IgD-negative memory B cell (primary cell): ENCODE results near the gene EIF1AY. TPM values are rescaled to one million over a fixed set of nuclear protein-coding genes. Genes with fewer than 3 reads are reported as not detected.

Experiments
- H3K27ac Mint-ChIP-seq, 3 donors: one replicate each; pipeline ENCODE4 v1.8.0; 2020 to 2022; ENCODE audit warnings: mild to moderate bottlenecking in 3 of 3, mixed read lengths in 3 of 3, moderate library complexity in 1 of 3
- H3K27me3 Mint-ChIP-seq: one replicate; pipeline ENCODE4 v1.8.0; 2021; ENCODE audit warnings: mixed read lengths
- H3K36me3 Mint-ChIP-seq: one replicate; pipeline ENCODE4 v1.8.0; 2020; ENCODE audit warnings: mild to moderate bottlenecking, mixed read lengths
- H3K4me1 Mint-ChIP-seq, 3 donors: one replicate each; pipeline ENCODE4 v1.8.0; 2020 to 2022; ENCODE audit warnings: mixed read lengths in 3 of 3, mild to moderate bottlenecking in 1 of 3
- H3K4me3 Mint-ChIP-seq, 4 donors: one replicate each; pipeline ENCODE4 v1.8.0; 2020 to 2022; ENCODE audit warnings: mild to moderate bottlenecking in 4 of 4, mixed read lengths in 4 of 4, moderate library complexity in 3 of 4
- H3K9me3 Mint-ChIP-seq, 3 donors: one replicate each; pipeline ENCODE4 v1.8.0; 2020 to 2021; ENCODE audit warnings: mixed read lengths in 3 of 3, mild to moderate bottlenecking in 1 of 3
- polyA plus RNA-seq: library from polyadenylated mRNA; unstranded; fragments of 300-500 nt; fragmentation: Illumina TruSeq; gene quantifications from one replicate; pipeline ENCODE4 v1.2.3, GENCODE V29; 2021

The EIF1AY gene
- polyA plus RNA-seq, 1 donor from 2014 or later: not detected

- Mint-ChIP-seq H3K4me1 (no peaks in the 10 kb centered on the region), H3K27me3 (no peaks in the 10 kb centered on the region), H3K27ac (no peak overlapping the region), H3K36me3 (no peaks in the 10 kb centered on the region), H3K9me3 (no peaks in the 10 kb centered on the region), H3K4me3 (no peak overlapping the region)
These were observed 10.6 kb downstream of the EIF1AY start for GRCh38 chrY:20586161-20586560.

Other genes with a start within 250 kb of the EIF1AY start
- gene RPS4Y2, start 180.3 kb downstream of the EIF1AY start, polyA plus RNA-seq: not detected